ENCODE results near the gene SLC1A2.

GRCh38 chr11:35308157-35308556 lies 111.2 kb downstream of the SLC1A2 start:
- TF ChIP-seq RAD21 (IDR thresholded peaks at IDR 0.05; ENCODE audit: low read depth) (no peak), EZH2 (IDR thresholded peaks at IDR 0.05) (no peak)

All from HCT116 (cell line).